Fibroblast of skin of left quadriceps (primary cell): ENCODE data around the gene SP100.
"Not testable (repeated sequence)": the region's sequence is repeated elsewhere in the genome, so short reads cannot be mapped to it uniquely, and the experiment has no call there.

Source experiments
- DNase-seq, 2 experiments: peaks; one replicate each; pipeline ENCODE4 v3.0.0-alpha.2; 2013; ENCODE audit warnings: low read depth in 2 of 2

Gene SP100

DNA sequence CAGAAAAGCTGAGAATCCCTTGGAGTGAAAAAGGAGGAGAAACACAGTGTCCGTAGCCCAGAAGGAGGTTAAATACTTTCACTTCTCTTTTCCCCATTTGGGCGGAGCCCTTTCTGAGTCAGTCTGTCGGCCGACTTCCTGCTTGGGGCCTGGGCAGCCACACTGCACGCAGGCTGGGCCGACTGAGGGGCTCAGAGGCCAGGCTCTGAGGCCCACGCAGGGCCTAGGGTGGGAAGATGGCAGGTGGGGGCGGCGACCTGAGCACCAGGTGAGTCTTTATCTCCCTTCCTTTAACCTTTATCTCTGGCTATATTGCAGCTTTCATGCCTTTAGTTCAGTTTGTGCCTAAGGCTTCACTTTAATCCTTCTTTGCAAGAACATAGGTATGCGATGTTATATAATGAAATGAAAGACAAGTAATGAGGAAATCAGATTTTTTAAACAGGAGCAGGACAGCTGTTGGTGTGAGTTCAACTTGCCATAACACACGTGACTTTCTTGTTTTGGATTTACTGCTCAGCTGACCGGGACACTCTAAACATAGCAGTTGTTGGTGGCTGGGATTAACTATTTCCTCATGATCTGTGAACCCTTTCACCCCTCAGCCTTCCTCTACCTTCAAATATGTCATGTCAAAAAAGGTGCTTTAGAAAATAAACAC is at the start of gene SP100:
Gene SP100, plus strand, starts transcription at position 141 of the 661 bp plus-strand sequence. Its CDS starts 96 bp downstream, at position 237.
- peak; percentile 54 to 58 for DNase-seq

DNA sequence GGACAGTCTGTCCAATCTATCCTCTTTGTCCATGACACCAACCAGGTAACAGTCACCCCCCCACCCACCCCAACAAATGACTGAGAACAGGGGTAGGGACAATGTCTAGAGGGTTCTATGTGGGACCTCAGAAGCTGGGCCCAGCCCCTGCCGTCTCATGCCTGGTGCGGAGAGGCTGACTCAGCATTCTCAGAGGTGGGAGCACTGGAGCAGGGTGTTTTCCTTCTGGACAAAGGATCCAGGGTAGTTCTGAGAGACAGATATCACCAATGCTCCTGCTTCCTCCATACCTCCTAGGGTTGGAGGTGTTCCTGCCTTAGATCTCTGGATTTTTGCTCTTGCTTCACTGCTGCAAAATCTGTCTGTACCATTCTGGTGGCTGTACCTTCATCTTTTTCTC is 33.9 kb upstream of the SP100 start:
- DNase-seq, result no peak

DNA sequence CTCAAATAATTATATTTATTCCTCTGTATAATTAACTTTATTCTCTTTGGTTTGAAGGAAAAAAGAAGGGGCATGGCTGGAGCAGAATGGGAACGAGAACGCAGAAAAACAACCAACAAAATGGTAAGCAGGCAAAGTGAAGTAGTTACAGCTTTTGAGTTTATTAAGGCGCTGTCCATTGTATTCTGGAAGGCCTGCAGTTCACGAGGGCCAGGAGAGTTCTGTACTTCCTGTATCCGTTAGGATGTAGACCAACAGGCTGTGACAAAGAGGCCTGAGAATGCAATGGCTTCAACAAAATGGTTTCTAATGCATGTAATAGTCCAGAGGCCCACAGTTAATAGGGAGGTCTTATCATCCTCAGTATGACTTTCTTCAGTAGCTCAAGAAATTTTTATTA is 32.5 kb upstream of the SP100 start:
- DNase-seq, result no peak

DNA sequence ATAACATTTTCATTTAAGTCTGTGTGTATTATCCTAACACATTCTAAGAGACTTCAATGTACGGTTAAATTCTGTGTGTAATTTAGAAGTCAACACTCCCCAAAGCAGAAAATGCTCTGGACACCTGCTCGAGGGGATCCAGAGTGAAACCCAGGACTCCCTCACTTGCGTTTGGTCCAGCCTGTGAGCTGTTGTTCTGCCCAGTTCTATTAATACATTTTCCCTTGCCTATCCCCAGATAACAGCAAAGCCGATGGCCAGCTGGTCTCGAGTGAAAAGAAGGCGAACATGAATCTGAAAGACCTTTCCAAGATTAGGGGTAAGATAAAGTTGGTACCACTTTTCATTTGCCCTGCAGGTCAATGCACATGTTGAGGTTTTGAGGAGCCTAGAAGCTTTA is 31.0 kb upstream of the SP100 start:
- DNase-seq, result no peak

DNA sequence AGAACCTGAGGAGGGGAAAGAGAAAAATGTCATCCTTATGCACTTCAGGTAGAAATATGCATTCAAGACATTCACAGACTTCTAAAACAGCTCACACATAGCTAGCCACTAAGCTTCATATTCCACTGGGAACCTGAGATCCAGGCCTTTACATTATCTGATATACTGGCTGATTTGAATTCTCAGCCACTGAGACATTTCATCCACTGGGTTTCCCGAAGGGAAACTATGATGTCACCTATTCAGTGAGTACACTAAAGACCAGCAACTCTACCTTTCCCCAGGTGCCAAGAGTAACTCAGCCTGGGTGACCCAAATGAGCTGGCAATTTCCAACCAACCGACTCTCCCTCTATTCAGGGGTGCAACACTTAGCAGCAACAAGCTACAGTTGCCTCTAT is 21.7 kb upstream of the SP100 start:
- DNase-seq, result no peak

DNA sequence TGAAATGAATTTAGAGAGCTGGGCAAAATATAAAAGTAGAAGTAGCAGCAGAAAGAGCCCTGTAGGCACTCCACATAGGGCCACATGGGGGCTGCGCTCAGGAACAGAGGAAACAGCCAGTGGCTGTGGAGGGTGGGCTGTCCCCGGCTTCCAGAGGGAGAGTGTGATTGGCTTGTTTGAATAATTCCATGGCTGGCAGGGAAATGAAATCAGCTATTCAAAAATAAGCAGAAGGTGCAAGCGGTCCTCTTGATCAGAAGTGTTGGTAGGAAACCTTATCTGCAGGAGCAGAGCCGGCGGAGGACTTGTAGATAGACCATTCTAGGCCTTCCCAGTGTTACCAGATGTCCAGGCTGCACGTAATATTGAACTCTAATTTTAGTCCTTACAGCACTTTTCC is 17.3 kb upstream of the SP100 start:
- DNase-seq, result not testable (repeated sequence)

DNA sequence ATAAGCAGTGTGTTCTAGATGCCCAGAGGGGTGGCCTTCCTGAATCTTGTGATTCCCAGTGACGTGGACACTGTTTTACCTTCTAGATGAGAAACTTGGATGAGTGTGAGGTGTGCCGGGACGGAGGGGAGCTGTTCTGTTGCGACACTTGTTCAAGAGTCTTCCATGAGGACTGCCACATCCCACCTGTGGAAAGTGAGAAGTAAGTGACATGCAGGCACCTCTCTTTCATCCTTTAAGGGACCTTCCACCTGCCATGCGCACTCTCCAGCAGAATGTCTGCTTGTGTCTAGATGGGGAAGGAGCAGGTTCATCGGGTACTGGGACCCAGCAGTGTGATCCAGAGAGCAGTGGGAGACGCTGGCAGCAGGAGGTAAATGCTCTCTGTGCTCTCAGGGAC is 16.0 kb upstream of the SP100 start:
- no peak for DNase-seq

DNA sequence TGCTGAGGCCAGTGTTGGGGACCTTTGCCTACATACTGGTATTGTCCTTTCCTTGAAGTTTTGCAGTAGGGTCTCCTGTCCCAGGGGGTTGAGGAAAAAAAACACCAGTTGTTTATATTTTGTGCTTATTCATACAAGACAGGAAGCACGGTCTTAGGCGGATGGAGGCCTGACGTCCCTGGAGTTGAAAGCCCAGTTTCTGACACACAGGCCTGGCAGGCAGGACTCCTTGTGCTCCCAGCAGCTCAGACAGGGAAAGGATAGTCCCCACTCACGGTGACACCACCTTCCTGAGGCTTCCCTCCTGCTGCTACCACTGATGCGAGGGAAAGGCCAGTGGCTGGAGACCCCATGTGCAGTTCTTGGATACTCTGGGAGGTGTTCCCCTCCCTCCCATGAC is 15.5 kb upstream of the SP100 start:
- no peak for DNase-seq

DNA sequence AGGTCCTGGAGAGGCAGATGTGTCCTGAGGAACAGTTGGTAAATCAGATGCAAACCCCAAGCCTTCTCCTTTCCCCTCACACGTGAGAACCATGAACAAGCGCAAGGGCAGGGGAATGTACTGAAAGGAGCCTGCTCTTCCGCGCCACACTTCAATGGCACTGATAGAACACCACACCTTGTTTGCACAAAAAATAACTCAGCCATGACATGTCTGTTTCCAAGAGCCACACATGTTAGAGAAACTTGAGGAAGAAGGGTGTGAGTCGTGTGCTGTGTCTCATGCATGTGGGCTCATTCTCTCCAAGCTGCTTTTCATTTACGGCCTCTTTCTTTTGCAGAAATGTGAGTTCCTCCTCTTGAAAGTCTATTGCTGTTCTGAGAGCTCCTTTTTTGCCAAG is 15.0 kb upstream of the SP100 start:
- DNase-seq, result not testable (repeated sequence)

DNA sequence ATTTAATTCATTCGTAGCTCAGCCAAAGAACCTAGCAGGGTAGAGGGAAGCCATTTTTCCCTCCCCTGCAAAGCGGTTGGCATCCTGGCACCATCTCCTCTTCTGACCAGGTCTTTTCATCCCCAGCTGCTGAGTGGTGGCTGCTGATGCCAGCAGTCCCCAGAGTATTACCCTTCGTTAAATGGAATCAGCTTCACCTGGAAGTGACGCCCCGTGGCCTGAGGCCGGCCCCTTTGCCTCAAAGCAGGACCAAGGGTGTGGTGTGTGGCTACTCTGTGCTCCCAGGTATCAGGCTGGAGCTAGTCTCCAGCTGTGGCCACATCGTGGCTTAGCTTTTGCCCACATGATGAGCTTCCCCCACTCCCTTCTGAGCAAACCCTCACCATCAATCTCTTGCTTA is 12.3 kb upstream of the SP100 start:
- DNase-seq, result no peak

DNA sequence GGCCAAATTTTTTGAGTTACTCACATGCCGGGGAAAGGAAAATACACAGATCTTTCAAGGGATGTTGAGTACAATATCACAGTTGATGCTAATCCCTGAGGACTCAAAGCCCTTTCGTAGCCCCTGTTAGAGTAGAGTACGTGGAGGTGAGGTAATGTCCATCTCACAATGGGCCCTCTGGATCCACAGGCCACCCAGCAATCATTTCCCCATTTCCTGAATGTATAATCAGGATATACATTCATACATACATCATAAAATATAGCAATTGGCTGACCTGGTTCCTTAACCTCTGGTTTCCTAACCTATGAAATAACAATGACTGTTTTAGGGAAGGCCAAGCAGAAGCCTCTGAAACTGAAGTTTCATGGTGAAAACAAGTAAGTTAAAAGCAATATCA is 10.2 kb upstream of the SP100 start:
- DNase-seq, result no peak

DNA sequence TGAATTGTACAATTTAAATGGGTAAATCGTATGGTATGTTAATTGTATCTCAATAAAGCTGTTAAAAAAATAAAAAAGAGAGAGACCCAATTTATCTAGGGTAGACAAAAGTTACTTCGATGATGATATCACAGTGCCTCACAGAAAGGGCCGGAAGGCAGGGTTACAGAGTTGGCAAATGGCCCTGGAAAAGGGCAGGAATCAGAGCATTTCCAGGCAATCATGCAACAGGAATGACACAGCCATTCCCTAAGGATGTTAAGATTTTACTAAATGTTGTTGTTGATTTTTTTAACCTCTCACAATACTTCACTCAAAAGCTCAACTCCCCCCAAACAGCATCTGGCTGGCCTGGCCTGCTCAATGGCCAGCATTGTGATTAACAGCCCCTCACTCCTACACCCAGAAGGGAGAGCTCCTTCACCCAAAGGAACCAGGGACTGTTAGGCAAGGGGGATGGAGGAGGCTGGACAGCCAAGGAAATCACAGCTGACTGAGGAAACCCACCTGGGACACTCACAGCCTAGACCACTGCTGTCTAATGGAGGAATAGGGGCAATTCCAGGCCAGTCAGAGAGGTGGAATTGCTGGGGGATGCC is 7.7 kb upstream of the SP100 start:
- DNase-seq, result peak; percentile 46 to 48

DNA sequence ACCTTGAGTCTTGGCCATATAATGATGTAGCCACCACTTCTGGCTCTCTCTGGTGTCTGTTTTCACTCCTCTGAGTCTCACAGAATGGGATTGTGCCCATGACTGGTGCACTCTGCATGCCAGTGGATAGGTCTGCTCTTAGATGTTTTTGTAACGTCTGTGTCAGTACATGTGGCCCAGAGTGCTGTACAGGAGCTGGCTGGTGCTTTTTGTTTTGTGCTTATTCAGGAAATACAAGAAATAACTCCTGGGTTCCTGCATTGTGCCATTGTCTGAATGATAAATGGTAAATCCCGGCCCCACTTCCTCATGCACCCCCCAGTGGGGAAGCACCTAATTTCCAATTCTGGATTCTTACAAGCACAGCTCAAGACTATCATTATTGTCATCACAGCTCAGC is 6.7 kb upstream of the SP100 start:
- DNase-seq, result not testable (repeated sequence)

DNA sequence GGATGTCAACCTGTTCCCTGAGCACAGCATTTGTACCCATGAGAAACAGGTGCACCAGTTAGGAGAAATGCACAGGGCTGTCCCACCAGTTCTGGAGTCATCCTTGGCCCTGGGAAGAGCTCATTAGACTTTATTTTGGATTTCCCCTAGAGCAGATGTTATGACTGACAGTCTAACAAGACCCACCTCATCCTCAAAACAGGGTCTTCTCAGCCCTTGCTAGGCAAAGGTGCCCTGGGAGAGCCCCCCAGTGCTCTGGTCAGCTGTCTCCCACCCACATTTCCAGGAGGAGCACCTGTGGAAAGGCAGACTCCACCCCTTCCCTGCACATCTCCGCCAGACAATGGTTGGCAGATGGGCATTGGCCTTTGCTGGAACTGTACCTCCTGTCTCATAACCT is 5.7 kb upstream of the SP100 start:
- no peak for DNase-seq

DNA sequence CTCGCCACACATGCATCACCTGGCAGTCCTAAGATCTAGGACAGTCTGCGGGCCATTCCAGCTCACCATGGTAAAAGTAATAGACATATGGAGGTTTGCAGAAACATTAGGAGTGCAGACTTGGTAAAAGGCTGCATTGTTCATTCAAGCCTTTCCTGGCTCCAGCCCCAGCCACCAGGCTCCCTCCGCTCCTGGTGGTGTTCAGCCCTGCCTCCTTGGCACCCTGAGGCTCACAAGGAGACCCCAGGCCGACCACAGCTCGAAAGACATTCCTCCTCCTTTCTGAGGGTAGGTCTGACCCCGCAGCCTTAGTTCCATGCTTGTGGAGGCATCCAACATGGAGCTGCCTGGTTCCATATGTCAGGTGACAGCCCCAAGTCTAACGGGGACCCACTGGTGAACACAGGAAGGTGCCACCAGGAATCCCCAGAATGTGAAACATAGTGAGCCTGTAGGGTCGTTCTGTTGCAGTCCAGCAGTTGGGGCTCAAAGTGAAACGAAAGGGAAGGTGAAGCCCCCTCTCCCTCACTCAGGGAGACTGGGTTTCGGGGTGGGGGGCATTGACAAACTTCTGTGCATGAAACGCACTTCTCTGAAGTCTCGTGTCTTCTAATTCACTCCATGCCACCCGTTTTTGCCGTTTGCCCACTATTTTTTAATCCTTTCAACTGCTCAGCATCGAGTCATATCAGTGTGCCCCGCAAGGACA is 5.0 kb upstream of the SP100 start:
- DNase-seq, result no peak

DNA sequence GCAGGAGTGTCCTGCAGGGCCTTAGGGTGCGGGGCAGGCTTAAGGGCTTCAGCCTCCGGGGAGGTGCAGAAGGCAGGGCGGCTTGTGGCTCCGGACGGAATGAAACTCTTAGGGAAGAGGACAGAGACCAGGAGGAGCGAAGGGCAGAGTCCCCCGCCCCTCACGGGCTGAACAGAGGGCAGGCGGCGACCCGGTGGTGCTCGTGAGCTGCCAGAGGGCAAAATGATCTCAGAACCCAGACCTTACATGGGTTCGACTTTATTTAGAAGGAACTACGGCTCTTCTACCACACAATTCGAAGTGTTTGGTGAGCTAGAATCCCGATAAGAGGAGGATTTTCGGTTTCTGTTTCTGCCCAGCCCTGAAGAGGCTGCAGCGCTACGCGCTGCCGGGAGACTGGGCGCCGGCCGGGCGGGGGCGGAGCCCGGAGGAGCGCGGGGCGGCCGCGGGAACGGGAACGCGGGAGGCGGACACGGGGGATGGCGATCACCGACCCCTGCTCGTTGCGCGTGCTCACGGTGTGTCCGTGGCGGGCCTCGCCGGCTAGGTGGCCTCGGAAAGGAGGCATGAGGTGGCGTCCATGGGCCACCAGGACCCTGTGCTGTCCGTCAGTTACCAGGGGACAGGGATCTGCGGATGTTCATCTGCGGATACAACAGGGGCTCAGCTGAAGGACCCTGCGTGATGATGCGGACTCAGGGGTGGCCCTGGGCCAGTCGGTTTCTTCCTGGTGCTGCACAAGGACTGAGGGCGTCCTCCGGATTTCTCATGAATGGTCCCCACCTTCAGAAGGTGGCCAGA is 4.2 kb upstream of the SP100 start:
- DNase-seq, result peak; percentile 12 to 26

DNA sequence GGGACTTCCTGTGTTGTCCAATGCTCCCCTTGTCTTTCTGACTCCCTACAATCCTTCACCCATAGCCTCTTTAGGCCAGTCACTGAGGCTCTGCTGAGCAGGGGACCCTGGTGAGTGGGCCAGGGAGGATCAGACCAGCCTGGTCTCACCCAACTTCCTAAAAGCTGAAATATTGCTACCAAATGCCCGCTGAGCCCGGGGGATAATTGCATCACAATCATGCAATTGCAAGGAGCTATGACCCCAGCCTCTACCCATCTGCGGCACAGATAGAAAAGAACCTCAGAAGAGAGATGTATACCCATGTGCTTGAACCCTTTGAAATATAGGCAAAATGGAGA is 3.7 kb upstream of the SP100 start:
- DNase-seq, result no peak

DNA sequence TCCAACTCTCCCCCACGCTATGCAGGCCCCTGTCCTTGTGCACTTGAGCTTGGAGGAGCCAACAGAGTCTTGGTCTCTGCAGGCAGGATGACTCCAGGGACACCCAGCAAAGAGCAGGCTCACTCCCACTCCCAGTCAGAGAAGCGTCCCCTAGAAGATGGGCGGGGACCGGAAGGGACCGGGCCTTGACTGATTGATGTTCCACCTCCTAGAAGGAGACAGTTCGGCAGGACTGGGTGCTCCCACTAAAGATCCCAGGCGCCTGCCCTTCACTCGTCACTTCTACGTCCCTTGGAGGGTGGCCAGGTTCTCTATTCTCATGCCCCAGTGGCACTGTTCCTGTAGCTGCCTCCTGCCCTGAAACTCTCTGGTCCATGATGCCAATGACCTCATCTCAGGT is 3.2 kb upstream of the SP100 start:
- no peak for DNase-seq

DNA sequence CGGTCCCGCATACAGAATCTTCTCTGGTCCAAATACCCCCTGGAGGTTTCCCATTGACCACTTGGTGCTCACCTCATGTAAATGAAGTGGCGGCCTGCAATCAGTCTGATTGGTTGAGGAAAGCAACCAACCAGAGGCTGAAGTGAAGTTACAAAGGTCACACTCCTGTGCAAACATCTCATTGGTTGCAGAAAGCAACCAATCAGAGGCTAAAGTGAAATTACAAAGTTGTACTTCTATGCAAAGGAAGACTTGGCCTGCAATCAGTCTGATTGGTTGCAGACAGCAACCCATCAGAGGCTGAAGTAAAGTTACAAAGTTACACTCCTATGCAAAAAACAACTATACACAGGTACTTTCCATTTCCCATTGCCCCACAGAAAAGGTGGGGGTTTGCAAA is 2.5 kb upstream of the SP100 start:
- no peak for DNase-seq

DNA sequence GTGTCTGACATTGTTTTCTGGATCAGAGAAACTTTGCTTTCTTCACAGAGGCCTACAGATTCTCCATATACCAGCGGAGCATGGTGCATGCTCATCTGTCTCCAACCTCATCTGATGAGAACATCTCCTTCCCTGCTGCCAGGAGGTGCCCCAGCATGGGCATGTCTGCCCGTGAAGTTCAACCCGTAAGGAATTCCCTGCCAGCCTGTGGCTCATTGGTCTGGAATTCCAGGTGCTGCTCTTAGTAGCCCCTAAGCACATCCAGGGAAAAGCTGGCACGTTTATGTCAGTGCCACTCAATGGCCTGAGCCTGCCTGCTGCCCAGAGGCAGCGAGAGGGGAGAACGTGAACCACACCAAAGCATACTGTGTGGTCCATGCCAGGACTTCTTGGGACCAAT is 1.7 kb upstream of the SP100 start:
- DNase-seq, result no peak

DNA sequence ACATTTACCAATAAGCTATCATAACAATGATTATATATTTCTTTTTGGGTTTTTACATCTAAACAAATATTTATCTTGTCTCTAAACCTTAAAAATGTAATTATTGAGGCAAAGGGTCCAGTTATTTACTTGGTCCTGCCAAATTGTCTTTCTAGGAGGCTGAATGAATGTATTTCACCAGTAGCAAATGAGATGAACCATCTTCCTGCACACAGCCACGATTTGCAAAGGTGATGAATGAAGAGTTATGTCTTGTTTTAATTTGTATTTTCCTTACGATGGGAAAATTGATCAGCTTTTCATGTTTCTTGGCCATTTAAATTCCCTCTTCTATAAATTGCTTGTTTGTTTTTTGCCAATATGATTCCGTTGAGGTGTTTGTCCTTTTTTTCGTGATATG is 1.4 kb downstream of the SP100 start:
- DNase-seq, result no peak

DNA sequence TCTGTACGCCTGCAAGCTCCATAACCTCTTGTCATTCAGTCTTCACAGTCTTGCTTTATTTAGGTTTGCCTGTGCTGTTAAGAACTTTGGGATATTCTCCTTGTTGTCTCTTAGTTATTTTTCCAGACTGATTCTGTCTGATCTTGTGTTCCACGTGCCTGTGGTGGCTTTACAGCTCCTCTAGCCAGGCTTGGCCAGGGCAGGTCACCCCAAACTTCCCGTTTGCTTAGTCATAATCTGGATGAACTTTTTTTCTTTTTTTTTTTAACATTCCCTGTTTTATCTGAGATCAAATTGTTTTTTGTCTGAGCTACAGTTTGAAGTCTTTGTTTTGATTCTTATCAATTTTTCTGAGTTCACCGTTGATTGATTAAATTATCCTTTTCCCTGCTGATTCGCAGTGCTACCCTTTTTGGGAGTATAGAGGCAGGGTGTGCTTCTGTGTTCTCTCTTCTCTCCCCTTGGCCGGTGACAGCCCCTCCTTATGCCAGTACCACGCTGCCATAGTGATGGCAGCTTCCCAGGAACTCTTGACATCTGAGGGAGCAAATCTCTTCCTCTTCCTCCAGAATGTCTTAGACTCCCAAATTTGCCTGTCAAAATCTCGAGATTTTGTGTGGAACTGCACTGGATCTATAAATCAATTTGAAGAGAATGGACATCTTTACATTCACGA is 2.5 kb downstream of the SP100 start:
- DNase-seq, result no peak
